ENCODE measurements around the gene TMEM212.
A peak's percentile ranks its signal among the peaks of the same experiment; 100 is the strongest.
"Not testable (repeated sequence)": the region's sequence is repeated elsewhere in the genome, so short reads cannot be mapped to it uniquely, and the experiment has no call there.

Gene TMEM212

GRCh38 chr3:171836855-171837254, 6.3 kb upstream of the TMEM212 start:
- no peak for DNase-seq

GRCh38 chr3:171837698-171838097, 5.5 kb upstream of the TMEM212 start:
- no peak for DNase-seq

GRCh38 chr3:171838218-171838720, 4.9 kb upstream of the TMEM212 start:
- DNase-seq, result no peak

GRCh38 chr3:171839270-171839669, 3.9 kb upstream of the TMEM212 start:
- no peak for DNase-seq

- no peak for DNase-seq
Observed at GRCh38 chr3:171840445-171840810, 2.7 kb upstream of the TMEM212 start.

- DNase-seq, result no peak
Observed at GRCh38 chr3:171840811-171841619, 2.1 kb upstream of the TMEM212 start.

GRCh38 chr3:171841620-171842000, 1.5 kb upstream of the TMEM212 start:
- DNase-seq, result no peak

GRCh38 chr3:171844873-171845272, 1.7 kb downstream of the TMEM212 start:
- no peak for DNase-seq

- DNase-seq, result no peak
Observed at GRCh38 chr3:171845481-171846284, 2.5 kb downstream of the TMEM212 start.

- DNase-seq, result peak; percentile 87
Observed at GRCh38 chr3:171846597-171846996, 3.4 kb downstream of the TMEM212 start.

- DNase-seq, result no peak
Observed at GRCh38 chr3:171847133-171847532, 4.0 kb downstream of the TMEM212 start.

- DNase-seq, result no peak
Observed at GRCh38 chr3:171847595-171848259, 4.6 kb downstream of the TMEM212 start.

GRCh38 chr3:171849617-171850319, 6.6 kb downstream of the TMEM212 start:
- DNase-seq, result no peak

GRCh38 chr3:171850320-171850959, 7.3 kb downstream of the TMEM212 start:
- DNase-seq, result no peak

GRCh38 chr3:171850960-171851659, 8.0 kb downstream of the TMEM212 start:
- no peak for DNase-seq

GRCh38 chr3:171851660-171852058, 8.5 kb downstream of the TMEM212 start:
- no peak for DNase-seq

GRCh38 chr3:171854649-171855305, 11.6 kb downstream of the TMEM212 start:
- DNase-seq, result no peak

- not testable (repeated sequence) for DNase-seq
Observed at GRCh38 chr3:171858770-171859169, 15.6 kb downstream of the TMEM212 start.

- DNase-seq, result no peak
Observed at GRCh38 chr3:171860830-171861535, 17.8 kb downstream of the TMEM212 start.

GRCh38 chr3:171862392-171862791, 19.2 kb downstream of the TMEM212 start:
- DNase-seq, result no peak

Data from activated CD4-positive, alpha-beta T cell treated with anti-CD3 and anti-CD28 coated beads, Interleukin-2, amount 50 U/mL, for 16 hours (primary cell).